ENCODE results near the gene STX3.
"Not testable (repeated sequence)": the region's sequence is repeated elsewhere in the genome, so short reads cannot be mapped to it uniquely, and the experiment has no call there.

STX3 gene

DNA sequence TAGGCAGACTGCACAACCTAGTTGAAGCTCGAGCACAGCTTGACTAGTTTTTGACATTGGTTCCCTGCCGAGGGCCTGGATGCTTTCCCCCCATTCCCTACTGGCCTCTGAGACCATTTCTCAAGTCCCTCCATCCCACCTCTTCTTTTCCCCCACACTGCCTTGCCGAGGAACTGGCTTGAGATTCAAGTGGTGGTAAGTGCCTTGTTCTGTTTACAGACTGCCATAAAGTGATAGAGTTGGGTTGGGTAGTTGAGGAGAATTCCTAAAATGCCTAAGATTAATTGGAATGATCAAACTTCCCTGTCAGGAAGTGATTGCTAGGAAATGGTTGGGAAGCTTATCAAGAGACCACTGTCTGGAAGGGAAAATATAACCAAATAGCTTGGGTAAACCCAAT is 39.2 kb downstream of the STX3 start:
- no peak for DNase-seq

DNA sequence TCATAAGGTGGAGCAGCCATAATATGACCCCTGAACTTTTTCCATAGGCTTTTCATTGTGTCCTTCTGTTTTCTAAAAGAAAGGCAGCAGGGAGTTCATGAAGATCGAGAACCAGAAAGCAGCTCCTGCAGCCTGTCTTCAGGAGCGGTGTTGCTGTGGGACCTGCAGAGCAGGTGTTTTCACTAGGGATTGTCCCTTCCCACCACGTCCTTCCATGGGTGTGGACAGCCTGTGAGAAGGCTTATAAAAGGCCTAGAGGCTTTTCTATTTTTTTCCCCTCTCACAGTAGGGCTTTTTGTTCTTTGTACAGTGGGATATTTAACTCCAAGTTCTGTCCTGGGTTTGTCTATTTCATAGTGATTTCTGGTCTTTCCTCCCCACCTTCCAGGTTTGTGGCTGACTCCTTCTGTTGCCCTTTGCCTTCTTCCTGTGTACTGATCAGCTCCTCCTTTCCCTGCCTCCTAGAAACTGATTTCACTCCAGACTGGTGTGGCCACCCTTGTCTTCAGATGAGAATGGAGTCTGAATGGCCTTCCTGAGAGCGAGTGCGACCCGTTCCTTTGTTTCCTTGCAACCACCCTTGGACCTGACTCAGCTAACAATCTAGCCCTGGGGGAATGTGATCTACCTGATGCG is 45.3 kb downstream of the STX3 start:
- no peak for DNase-seq

DNA sequence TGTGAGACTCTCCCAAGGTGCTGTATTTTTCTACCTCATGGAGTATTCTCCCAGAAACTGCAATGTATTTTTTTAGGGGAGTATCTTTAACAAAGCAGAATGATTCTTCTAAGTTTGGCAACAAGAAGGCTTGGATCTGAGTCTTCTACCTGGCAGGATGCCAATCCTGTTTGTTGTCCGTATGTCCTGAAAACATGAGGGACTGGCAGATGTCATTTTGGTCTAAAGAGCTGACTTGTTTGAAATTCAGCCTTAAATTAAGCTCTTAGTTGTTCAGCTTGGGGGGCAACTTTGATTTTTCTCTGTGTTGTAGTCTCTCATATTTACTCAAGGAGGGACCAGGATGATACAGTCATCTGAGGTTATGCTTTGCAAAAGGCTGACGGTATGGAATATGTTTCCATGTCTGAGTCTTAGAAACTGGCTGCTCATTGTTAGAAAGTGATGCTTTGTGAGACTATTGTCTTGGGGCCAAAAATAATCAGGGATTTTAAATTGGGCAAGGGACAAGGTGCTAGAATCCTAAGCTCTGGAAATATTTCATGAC is 46.1 kb downstream of the STX3 start:
- no peak for DNase-seq

DNA sequence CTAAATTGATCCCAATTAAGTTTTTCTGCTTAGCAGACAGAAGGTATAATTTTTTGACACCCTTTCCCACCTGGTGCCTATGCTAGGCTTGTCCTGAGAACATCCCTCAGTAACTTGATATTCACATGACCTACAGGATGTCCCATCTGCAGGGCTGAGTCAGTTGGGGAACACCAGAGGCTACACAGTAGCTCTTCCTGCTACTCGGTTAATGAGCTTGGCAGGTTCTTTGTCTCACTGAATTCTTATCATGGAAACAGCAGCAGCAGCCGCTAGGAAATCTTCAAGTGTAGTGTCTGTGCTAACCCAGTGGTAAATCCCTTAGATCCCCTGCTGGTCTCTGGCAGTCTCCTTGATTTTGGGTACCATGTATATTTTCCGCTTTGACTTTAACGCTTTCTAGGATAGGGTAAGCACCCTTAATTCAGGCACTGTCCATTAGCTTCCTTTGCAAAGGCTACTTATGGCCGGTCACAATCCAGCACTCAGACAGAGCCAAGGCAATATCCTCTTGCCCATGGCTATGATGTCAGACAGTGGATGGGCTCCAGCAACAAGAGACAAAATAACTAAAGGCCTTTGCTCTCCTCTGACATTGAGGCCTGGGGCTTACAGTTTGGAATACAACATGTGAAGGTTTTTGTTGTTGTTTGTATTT is 46.9 kb downstream of the STX3 start:
- no peak for DNase-seq

DNA sequence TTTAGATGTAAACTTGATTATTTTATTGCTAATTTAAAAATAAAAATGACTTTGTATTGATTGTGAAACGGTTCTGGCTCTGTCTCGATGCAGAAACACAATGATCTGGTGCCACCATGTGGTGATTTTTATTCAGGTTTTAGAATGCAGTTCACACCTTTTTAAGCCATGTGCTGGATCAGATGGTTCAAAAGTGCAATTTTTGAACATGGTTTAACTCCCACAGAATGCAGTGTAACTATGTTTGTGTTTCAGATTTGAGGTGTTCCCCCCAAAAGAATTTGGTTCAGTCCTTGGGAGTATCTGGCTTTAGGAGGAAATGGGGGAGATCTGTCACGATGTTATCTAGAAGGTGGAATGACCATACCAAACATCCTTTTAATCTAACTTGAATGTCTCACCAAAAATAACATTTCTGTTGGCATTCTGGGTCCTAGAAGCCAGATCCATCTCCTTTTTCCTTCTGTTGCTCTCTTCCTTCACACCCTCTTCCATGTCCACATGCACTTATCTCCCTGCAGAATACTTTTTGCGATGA is 47.5 kb downstream of the STX3 start:
- DNase-seq: peak; percentile 19

DNA sequence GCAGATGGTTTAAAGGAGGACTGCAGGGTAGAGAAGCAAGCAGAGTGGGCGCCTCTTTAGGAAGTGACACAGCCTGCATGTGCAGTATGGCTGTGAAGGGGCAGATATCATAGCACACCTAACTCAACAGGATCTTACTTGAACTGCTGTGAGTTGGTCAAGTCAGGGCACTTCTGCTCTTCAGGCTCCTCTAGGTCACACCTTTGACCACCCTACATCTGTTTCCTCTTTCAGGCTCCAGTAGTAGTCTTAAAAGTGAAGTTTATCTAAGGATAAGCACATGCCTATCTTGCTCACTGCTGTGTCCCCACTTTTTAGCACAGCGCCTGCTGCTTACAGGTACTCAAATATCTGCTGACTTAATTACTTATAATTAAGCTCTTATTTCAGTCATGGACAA is 48.9 kb downstream of the STX3 start:
- DNase-seq: no peak

DNA sequence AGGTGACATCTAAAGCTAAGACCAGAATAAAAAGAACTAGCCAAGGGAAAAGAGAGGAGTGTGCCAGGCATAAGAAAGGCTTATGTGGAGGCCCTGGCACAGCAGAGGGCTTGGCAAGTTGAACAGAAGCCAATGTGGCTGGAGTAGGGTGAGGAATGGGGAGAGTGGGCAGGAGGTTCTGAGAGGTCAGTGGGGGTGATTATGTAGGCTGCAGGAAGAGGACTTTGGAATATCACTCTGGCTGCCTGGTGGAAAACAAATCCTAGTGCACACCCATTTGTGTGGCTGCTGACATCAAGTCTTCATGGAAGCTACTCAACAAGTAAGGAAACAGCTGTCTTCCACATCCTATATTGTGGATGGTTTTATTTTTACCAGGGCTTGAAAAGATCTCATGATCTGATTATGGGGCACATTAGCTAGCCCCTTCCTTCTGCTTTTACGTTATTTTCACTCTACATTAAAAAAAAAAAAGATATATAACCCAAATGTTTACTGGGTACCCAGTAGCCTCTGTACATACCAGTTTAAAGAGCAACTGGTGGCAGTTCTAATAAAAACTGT is 52.0 kb downstream of the STX3 start:
- DNase-seq: no peak

DNA sequence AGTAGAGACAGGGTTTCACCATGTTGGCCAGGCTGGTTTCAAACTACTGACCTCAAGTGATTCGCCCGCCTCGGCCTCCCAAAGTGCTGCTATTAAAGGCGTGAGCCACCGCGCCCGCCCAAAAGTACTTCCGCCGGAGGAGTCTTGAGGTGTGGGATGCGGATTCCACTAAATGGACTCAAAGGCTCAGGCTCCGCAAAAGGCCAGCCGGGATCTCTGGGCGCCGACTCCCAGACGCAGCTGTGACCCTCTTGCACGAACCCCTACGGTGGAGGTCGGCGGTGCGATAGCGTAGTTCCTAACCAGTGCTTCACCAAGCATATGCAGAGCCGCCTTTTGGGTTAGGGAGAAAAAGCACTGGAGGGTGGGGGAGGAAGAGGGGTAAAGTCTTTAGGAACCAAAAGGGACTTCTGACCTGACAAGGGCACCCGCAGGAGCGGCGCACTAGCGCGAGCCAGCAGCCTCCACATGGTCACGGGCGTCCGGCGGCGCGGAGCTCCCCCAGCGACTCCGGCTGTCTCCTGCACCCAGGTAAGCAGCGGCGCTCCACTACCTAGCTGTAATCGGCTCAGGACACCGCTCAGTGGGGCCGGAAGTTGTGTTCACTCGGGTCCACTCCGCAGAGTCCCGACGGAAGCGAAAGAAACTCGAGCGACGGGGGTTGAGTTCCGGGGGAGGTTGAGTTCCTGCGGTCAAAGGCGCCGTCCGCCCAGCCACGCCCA is 55.2 kb downstream of the STX3 start, which contains the start of gene MRPL16:
TSS of gene MRPL16 (minus strand) at position 590 of the 722 bp plus-strand sequence. CDS start at position 470, 120 bp downstream.
- DNase-seq: peak; percentile 88

DNA sequence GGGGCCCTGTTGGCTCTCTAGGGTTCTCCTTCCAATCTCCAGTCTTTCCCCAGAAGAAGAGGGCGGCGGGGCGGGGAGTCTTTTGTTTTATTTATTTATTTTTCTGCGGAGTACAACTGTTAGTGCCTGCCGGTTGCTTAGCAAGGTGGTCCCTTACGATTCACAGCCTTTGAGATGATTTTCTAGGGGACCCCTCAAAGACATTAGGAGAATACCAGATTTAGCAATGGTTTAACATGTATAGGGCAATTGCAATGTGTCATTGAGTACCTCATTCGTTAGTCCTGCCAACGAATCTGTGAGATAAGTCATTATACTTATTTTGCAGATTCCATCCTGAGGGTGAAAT is 55.7 kb downstream of the STX3 start:
- DNase-seq: no peak

DNA sequence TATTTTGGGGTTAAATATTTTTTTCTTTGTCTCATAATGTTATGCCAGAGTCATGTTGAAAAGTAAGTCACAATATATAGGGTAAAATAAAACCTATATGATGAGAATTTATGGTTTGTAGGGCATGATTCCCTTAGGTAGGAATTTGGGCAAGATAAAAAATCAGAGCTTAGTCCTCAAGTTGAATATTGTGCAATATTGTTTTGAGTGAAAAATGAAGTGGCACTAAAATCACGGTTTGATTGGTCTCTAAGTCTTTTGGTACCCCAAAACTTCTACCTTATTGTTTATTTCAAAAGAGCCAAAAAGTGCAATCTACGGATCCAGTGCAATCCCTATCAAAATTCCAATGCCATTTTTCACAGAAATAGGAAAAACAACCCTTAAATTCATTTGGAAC is 57.0 kb downstream of the STX3 start:
- no peak for DNase-seq

DNA sequence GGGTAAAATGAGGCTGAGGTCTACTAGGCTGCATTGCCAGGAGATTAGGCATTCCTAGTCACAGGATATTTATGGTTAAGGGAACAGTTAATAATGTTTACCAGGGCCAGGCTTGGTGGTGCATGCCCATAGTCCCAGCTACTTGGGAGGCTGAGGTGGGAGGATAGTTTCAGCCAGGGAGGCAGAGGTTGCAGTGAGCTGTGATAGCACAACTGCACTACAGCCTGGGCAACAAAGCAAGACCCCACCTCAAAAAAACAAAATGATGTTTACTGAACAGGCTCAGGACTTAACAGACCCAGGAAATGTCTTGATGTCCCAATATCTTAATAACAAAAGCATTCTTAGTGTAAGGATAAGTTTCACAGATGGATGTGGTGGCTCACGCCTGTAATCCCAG is 58.2 kb downstream of the STX3 start:
- DNase-seq: no peak

DNA sequence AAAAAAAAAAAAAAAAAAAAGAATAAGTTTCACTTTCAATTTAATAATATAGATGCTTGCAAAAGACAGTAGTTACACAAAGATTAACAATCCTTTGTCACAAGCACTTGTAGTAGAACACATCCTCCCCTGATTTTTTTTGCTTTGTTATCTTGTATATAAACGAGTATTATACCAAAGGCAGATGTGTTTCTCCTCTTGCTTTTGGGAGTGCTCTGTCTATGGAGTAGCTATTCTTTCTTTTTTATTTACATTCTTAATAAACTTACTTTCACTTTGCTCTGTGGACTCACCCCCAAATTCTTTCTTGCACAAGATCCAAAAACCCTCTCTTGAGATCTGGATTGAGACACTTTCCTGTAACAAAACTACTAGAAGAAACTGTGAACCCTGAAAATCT is 58.8 kb downstream of the STX3 start:
- DNase-seq: no peak

DNA sequence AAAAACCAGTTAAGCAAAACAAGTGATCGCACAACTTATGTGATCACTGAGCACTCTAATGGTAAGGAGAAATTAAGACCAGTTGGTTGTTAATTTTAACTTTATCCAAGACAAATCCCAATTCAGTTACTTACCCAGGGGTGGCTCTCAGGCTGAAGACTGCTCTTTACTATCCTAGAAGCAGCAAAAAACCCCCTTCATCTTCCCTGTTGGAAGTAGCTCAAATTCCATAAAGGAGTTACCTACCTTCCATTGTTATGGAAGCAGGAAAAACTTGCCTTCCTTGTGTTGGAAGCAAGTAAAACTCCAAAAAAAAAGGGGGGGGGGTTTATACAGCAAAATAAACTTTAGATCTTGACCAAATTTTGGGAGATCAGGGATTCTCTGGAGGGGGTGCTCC is 60.6 kb downstream of the STX3 start:
- no peak for DNase-seq

DNA sequence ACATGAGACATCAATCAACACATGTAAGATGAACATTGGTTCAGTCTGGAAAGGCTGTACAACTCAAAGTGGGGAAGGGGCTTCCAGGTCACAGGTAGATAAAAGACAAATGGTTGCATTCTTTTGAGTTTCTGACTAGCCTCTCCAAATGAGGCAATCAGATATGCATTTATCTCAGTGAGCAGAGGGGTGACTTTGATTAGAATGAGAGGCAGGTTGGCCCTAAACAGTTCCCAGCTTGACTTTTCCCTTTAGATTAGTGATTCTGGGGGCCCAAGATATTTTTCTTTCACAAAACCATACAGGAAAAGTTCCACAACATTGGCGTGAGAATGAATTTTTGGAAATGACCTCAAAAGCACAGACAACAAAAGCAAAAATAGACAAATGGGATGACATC is 61.3 kb downstream of the STX3 start:
- DNase-seq: not testable (repeated sequence)

DNA sequence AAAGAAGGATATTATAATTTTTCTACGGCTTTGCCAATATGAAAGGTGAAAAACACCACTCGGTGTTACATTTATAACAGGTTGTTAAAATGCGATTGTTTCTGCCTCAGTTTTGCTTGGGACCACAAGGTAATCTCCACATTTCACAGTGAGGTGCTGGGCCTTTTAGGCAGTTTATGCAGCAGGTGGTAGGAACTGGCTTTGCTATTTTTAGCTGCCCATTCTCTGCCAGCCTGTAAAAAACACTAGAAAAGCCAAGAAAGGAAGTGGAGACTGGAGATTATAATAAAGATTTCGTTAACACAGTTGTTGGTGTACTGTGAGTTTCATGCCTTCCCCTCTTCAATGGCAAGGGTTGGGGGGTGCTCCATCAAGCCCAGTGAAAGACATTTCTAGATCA is 63.4 kb downstream of the STX3 start:
- DNase-seq: no peak

DNA sequence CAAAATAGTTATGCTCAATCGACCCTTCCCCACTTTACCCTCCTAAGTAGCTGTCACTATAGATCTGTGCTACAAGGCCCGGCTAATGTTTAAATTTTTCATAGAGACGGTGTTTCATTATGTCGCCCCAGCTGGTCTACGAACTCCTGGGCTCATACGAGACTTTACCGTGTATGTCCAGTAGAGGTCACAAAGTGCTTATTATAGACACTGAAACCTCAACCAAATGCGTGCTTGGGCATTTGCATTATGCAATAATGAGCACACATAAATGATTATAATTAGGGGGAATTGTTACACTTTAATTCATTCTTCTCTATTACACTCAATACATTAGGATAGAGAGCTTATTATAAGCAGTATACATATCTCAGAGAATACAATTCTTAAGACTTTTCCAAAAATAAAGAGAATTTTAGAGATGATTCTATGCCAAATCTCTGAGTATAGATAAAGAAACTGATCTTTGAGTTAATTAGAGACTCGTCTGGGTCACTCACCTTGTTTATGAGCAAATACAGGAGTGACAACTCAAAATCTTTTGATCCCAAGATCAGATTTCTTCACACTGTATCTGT is 67.9 kb downstream of the STX3 start:
- DNase-seq: peak; percentile 6

DNA sequence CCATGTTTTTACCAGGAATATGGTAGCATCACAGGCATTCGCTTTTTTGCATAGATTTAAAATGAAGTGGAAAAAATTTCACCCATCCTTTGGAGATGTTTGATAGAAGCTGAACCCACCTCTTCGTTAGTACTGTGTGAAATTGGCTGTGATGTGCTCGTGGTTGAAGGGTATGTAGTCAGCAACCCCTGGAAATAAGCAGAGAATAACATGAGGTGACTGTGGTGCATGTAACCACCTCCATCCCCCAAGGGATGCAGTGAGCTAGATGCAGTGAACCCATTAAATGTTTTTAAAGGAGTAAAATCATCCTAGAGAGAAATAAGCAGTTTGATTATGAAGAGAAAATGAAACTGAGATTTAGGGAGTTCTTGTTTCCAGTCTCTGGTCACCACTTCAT is 74.2 kb downstream of the STX3 start:
- no peak for DNase-seq

DNA sequence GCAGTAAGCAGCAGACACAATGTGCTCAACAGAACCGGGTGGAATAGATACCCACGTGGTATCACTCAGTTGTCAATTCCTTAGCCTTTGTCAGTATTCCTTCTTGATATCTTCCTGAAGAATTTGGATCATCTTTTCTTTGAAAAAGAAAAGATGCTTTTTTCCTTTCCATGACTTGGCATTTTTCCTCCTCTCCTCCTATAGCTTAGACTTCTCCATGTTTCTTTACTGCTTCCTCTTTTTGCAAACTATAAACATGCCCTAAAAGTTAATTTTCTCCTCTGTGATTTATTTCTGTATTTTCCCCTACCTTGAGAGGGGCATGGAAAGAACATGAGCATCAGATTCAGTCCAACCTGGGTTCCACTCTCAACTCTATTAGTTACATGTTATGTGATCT is 78.4 kb downstream of the STX3 start:
- no peak for DNase-seq

DNA sequence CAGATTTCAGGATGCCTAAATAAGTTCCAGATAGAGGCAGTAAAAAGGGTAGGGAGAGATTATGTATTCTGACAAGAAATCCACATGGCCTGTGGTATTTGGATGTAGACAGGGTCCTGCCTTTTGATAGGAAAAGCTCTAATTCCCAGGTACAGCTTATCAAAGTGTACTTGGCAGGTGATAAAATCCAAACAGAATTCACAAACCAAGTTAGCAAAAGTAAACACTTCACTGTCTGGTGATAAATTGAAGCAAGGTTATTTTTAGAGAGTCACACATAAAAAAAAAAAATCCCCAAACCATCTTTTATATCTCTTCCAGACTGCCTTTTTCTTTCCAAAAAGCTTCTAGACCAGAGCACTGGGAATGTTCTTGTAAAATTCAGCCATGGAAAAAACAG is 84.4 kb downstream of the STX3 start:
- no peak for DNase-seq

DNA sequence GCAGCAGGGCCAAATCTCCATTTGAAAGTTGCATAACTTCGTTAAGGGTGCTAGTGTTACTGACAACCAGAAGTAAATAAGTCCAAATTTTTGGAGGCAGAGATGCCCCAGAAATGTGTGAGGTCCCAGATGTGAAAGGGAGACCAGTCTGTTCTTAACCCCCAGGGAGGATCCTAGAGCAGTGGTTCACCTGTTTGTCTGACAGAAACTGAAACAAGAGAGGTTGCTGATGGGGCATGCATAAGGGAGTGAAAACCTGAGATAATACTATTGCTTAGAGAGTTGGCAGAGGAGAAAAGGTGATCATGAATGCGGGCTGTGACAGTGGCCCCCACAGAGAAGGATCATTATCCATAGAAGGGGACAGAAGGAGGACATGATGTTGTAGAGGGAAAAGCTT is 86.3 kb downstream of the STX3 start:
- DNase-seq: no peak

DNA sequence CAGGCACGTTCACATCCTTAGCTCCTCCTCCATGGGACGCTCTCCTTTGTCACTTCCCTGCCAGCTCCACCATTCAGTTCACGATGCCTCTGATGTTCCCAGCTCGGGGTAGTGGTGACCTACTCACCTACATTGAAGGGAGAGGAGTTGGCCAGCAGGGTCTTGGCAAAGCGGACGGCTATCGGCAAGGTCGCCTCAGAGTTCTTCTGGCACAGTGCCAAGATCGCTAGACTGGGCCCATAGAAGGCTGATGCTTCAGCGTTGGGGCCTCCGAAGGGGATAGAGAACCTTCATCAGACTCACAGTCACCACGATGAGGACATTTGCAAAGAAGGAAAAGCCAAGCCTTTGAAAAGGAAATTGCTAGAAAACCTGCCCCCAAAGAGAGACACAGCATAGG is 87.1 kb downstream of the STX3 start:
- DNase-seq: no peak

DNA sequence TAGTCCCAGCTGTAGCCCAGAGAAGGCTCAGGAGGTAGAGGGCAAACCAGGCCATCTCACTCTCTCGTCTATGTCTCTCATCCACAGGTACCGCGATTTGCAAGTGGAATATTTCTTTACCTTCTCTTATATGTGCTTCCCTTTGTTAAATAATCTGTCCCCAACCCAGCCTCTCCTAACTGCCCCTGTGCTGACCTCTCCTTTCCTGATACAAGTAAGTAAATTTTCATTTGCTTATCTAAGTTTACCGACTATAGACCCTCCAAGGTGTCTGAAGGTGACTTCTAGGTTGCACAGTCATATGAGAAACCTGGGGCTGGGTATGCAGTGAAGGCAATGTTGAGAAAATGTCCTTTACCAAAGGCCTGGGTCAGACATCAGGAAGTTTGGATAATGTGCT is 90.2 kb downstream of the STX3 start, which contains the start of gene CBLIF:
TSS of gene CBLIF (minus strand) at position 101 of the 400 bp plus-strand sequence. CDS start at position 55, 46 bp downstream.
- no peak for DNase-seq

DNA sequence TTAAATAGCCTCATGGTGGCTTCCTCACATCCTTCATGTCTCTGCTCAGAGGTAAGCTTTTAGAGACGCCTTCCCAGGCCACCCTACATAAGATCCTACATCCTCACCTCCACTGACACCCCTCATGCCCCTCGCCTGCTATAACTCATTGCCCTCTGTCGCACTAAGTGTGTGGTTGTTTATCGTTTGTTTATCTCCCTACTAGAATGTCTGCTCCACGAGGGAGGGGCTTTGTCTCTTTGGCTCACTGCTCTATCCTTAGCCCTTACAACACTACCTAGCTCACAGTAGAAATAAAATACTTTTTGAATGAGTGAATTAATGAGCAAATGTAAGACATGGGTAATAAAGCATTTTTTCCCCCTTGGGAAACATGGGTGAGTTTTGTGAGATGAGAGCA is 91.4 kb downstream of the STX3 start:
- DNase-seq: no peak
